Stimulated activated CD4-positive, alpha-beta T cell treated with anti-CD3 and anti-CD28 coated beads, Interleukin-1b, Interleukin-23, amount 100 ng/mL, for 48 hours (primary cell): ENCODE results near the gene NUP160.
"Not testable (repeated sequence)": the region's sequence is repeated elsewhere in the genome, so short reads cannot be mapped to it uniquely, and the experiment has no call there.

Source experiments
- DNase-seq: peaks from one replicate; pipeline ENCODE4 v3.0.0-alpha.2; 2020

The NUP160 gene

DNA sequence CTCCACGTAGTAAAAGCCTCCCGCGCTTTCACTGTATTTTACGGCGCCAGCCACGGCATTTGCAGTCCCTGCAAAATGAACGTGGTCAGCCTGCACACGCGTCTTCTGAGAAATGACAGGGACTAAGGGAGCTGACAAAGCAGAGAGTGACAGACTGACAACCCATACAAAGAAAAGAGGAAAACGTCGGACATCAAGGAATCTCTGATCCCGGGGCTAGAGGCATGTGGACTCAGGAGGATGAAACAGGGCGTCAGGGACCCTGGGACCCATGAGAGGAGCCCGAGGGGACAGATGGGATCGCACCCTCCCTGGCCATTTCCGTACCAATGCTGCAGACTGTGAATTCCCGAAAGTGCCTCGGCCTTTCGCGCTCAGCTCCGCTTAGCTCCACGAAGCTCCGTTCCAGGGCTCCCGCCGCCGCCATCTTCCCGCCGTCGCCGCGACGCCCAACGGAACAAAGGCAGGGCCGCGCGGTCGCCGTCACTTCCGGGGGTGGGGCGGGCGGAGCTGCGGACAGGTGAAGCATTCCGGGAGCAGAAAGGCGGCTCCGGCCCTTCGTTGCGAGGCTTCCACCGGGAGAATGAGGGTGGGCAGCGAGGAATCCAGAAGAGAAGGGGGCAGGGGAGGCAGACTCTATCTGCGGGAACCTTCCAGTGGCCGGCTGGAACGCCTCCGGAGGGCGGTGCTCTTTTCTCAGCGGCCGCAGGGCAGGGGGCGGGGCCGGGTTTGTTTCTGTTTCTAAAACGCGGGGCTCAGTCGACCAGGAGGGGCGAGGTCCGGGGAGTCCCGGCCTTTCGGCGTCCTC is at the start of gene NUP160:
TSS of gene NUP160 (minus strand) at position 459 of the 808 bp plus-strand sequence. CDS start at position 427, 32 bp downstream.
- peak; percentile 86 for DNase-seq

- DNase-seq = no peak
Observed at GRCh38 chr11:47896199-47896598, 48.0 kb upstream of the NUP160 start.

DNA sequence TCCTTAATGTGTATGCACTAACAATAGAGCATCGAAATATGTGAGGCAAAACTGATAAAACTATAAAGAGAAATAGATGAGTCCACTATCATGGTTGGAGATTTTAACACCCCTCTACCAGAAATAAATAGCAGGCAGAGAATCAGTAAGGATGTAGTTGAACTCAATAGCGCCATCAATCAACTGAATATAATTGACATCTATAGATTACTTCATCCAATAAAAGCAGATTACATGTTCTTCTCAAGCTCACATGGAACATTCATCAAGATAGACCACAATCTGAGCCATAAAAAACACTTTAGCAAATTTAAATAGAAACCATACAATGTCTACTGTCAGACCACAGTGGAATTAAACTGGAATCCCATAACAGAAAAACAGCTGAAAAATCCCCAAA is 46.9 kb upstream of the NUP160 start:
- no peak for DNase-seq

- not testable (repeated sequence) for DNase-seq
Observed at GRCh38 chr11:47892546-47893276, 44.6 kb upstream of the NUP160 start.

- no peak for DNase-seq
Observed at GRCh38 chr11:47891886-47892285, 43.7 kb upstream of the NUP160 start.

GRCh38 chr11:47889714-47890441 is 41.7 kb upstream of the NUP160 start:
- no peak for DNase-seq

DNA sequence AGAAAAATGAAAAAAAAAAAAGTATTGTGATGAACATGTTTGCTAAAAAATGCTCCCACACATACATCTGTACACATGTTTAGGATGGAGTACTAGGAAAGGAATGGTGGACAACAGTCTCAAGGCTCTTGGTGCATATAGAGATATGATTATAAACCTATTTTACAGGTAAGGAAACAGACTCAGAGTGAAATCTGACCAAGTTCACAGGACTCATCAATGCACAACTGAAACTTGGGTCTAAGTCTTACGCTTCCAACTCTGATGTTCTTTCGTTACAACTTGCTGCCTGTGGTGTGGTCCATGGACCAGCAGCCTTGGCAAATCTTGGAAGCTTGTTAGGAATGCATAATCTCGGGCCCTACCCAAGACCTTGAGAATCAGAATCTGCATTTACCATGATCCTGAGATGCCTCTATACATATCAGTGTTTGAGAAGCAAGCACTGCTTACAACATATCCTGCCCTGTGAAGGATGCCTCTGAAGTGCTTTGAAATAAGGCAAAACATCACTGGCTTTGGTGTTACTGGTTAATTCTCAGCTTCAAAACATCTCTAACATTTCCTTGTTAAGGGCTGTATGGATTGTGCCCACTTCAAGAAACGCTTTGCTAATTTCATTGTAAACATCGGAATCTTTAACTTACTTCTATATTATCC is 39.9 kb upstream of the NUP160 start:
- no peak for DNase-seq

GRCh38 chr11:47886096-47886495 is 37.9 kb upstream of the NUP160 start:
- DNase-seq = no peak

- not testable (repeated sequence) for DNase-seq
Observed at GRCh38 chr11:47882437-47882836, 34.3 kb upstream of the NUP160 start.

DNA sequence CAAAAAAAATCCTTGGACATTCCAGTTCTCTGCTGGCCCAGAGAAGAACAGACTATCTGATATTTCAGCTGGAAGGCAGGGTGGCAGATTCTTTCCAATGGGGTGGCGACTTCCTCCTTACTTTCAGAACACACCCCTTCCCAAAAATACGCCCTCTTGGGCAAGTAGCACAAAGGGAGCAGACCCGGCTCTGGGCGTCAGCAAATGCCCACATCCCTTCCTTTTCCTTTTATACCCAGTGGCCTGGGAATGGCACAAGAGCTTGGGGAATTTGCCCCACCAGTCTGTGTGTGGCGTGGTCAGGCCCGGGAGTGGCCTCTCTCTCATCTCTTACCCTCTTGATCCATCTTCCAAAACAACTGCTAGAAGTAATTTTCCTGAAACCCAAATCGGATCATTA is 33.0 kb upstream of the NUP160 start:
- no peak for DNase-seq

- DNase-seq = no peak
Observed at GRCh38 chr11:47879259-47880158, 31.4 kb upstream of the NUP160 start.

DNA sequence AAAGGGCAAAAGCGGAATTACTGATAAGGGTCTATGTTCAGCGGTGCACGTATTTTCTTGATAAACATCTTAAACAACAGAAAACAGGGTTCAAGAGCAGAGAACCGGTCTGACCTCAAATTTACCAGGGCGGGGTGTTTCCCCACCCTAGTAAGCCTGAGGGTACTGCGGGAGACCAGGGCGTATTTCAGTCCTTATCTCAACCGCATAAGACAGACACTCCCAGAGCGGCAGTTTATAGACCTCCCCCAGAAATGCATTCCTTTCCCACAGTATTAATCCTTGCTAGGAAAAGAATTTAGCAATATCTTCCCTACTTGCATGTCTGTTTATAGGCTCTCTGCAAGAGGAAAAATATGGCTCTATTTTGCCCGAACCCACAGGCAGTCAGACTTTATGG is 27.7 kb upstream of the NUP160 start:
- DNase-seq = not testable (repeated sequence)

GRCh38 chr11:47870404-47870803 is 22.3 kb upstream of the NUP160 start:
- DNase-seq = no peak

GRCh38 chr11:47869544-47870393 is 21.6 kb upstream of the NUP160 start:
- no peak for DNase-seq

DNA sequence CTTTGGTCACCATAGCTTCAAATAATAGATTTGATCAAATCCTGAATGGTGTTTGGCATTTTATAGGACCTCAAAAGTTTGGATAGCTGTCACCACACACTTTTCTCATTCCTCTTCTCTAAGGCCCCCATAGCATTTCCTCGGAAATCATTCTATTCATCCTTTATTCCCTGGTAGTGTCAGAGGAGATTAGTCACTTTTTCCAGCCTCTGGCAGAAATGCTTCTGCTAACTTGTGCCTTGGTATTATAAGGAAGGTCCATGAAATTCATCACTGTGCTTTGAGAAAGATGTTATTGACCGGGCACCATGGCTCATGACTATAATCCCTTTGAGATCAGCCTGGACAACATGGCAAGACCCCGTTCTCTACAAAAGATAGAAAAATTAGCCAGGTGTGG is 19.7 kb upstream of the NUP160 start:
- DNase-seq = no peak

- DNase-seq = not testable (repeated sequence)
Observed at GRCh38 chr11:47866892-47867291, 18.7 kb upstream of the NUP160 start.

- DNase-seq = no peak
Observed at GRCh38 chr11:47864901-47865300, 16.8 kb upstream of the NUP160 start.

- no peak for DNase-seq
Observed at GRCh38 chr11:47863898-47864430, 15.8 kb upstream of the NUP160 start.

DNA sequence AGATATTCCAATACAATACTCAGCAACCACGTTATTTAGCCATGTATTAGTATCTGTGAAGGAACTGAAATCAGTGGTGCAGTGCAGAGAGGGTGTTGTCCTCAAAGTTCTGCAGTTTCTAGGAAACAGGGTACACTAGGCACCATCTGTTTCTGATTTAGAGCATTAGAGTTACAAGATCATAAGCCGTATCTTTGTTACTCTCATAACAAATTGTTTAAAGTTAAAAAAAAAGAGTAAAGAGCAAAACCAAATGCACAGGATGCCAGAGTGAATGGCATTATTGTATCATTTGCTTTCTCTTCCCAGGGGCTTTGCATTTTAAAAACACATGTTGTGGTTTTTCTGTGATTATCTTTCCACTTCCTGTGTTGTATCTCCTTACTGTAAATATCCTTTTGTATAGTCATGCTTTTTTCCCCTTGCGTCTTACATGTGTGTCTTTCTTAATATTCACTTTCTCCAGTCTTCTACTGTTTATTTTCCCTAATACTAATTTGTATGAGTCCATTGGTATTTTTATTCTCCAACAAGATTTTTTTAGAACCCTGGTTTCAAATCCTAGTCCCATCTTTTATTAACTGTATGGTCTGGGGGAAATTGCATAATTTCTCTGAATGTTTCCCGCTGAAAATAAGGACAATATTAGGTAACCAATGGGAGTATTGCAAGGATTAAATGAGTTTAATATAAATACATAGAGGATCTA is 15.2 kb upstream of the NUP160 start:
- DNase-seq = no peak

- DNase-seq = peak; percentile 4
Observed at GRCh38 chr11:47861728-47862127, 13.6 kb upstream of the NUP160 start.
